ENCODE measurements around the gene VGLL2. TPM values are rescaled to one million over a fixed set of nuclear protein-coding genes. Genes with fewer than 3 reads are reported as not detected.

Gene VGLL2
- polyA plus RNA-seq, 2 of the 4 experiments (the other 2 are of a cell fraction): not detected

- no peak overlapping the region for H3K4me2 ChIP-seq
- FAIRE-seq (no peak), DNase-seq (ENCODE audit: low read depth in 1 of 2, low spot score in 1 of 2) (no peak), ATAC-seq (no peak)
- no peaks in the 10 kb centered on the region for H3K4me1 ChIP-seq
- no peaks in the 10 kb centered on the region for H3K9me3 ChIP-seq
- 2% methylated on average over 3 of the region's 3 CpGs for WGBS (ENCODE audit: missing lambda C conversion rate)
- no peak overlapping the region for H3K4me3 ChIP-seq
- TF ChIP-seq CBX8 (IDR thresholded peaks at IDR 0.05) (no peak), E2F6 (IDR thresholded peaks at IDR 0.05; ENCODE audit: borderline replicate concordance, low read depth) (no peak), EHF (CRISPR knock-in tag; IDR thresholded peaks at IDR 0.05) (no peak), NPAS2 (CRISPR knock-in tag; IDR thresholded peaks at IDR 0.05; ENCODE audit: borderline replicate concordance) (no peak), ATOH8 (CRISPR knock-in tag; IDR thresholded peaks at IDR 0.05; ENCODE audit: low read depth) (no peak), BHLHE40 (IDR thresholded peaks at IDR 0.05; ENCODE audit: low read depth, low read length) (no peak), HES2 (IDR thresholded peaks at IDR 0.05) (no peak), USF2 (IDR thresholded peaks at IDR 0.05) (no peak), ZFP36 (IDR thresholded peaks at IDR 0.05; ENCODE audit: borderline replicate concordance, partially characterized antibody) (no peak), NFE2L2 (conservative IDR thresholded peaks at IDR 0.05; ENCODE audit: low read length) (no peak), BCL3 (IDR thresholded peaks at IDR 0.05) (no peak), ELK1 (IDR thresholded peaks at IDR 0.05; ENCODE audit: low read depth, low read length) (no peak), EHMT2 (IDR thresholded peaks at IDR 0.05; ENCODE audit: low read depth) (no peak), EP300 (IDR thresholded peaks at IDR 0.05) (no peak), SMC3 (IDR thresholded peaks at IDR 0.05) (no peak), JUN (IDR thresholded peaks at IDR 0.05) (no peak)
- H3K27ac ChIP-seq: no peak overlapping the region
- POLR2A ChIA-PET: no interaction called here
- CTCF ChIA-PET: no interaction called here
These were observed 25.0 kb downstream of the VGLL2 start for GRCh38 chr6:117290173-117290846.

GRCh38 chr6:117298941-117299340 is 33.6 kb downstream of the VGLL2 start:
- CTCF ChIA-PET: no interaction called here
- DNase-seq (ENCODE audit: low read depth in 1 of 2, low spot score in 1 of 2): no peak

GRCh38 chr6:117303323-117303722 is 38.0 kb downstream of the VGLL2 start:
- H3K4me3 ChIP-seq: no peak overlapping the region
- H3K27ac ChIP-seq: no peak overlapping the region
- TF ChIP-seq SREBF2 (IDR thresholded peaks at IDR 0.05) (no peak), CBX8 (IDR thresholded peaks at IDR 0.05) (no peak), KDM1A (IDR thresholded peaks at IDR 0.05; ENCODE audit: low read depth) (no peak), KDM5A (IDR thresholded peaks at IDR 0.05) (no peak), GATA3 (IDR thresholded peaks at IDR 0.05; ENCODE audit: borderline replicate concordance) (no peak), ESRRA (IDR thresholded peaks at IDR 0.05; ENCODE audit: borderline replicate concordance, low read length) (no peak)
- no peak overlapping the region for H3K4me2 ChIP-seq
- no peaks in the 10 kb centered on the region for H3K9me3 ChIP-seq
- ATAC-seq (no peak), FAIRE-seq (no peak), DNase-seq (ENCODE audit: low read depth in 1 of 2, low spot score in 1 of 2) (no peak)
- no peaks in the 10 kb centered on the region for H3K4me1 ChIP-seq
- ChIA-PET POLR2A (no interaction called here), CTCF (interaction anchor here (1.1 kb wide), 1 partner anchor 594 kb away, joined by 4 read pairs; no protein-coding TSS in a partner anchor)
- 23% methylated on average over 3 of the region's 3 CpGs for WGBS (ENCODE audit: missing lambda C conversion rate)

More at GRCh38 chr6:117298941-117299340, 33.6 kb downstream of the VGLL2 start:
- Histone ChIP-seq H3K4me1 (no peaks in the 10 kb centered on the region), H3K4me3 (no peak overlapping the region), H3K27ac (no peak overlapping the region), H3K4me2 (no peak overlapping the region), H3K9me3 (no peaks in the 10 kb centered on the region)
- WGBS (ENCODE audit: missing lambda C conversion rate): 38% methylated on average over 3 of the region's 3 CpGs
- ATAC-seq (no peak), FAIRE-seq (no peak)
- no peak for TF ChIP-seq RCOR1 (IDR thresholded peaks at IDR 0.05; ENCODE audit: low read depth, low read length)
- no peak for TF ChIP-seq CBX8 (IDR thresholded peaks at IDR 0.05)
- TF ChIP-seq EHMT2 (IDR thresholded peaks at IDR 0.05; ENCODE audit: low read depth): no peak
- no peak for TF ChIP-seq RNF2 (IDR thresholded peaks at IDR 0.05; ENCODE audit: borderline replicate concordance, low read depth)
- POLR2A ChIA-PET: no interaction called here

Data from A549 (cell line).